ENCODE results near the gene EMD.
A peak's percentile ranks its signal among the peaks of the same experiment; 100 is the strongest.

EMD gene

DNA sequence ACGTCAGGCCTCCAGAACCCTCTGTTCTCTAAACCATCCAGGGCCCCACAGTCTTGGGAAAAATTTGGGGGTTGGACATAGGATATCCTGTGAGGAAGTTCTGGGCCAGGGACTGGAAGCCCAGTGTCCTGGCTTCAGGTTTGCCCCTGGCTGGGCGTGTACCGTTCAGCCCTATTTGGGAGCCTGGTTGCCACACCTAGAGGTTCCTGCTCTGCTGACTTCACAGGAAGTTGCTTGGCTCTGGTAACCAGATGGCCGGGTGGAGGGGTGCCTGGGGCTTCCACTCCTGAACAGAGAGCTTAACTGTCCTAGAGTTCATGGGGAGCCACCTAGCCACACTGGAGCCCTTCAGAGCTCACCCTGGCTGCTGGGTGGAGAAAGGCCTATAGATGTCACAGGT is 33.4 kb downstream of the EMD start:
- DNase-seq (ENCODE audit: extremely low read depth in 1 of 2, low read depth in 1 of 2) = no peak

DNA sequence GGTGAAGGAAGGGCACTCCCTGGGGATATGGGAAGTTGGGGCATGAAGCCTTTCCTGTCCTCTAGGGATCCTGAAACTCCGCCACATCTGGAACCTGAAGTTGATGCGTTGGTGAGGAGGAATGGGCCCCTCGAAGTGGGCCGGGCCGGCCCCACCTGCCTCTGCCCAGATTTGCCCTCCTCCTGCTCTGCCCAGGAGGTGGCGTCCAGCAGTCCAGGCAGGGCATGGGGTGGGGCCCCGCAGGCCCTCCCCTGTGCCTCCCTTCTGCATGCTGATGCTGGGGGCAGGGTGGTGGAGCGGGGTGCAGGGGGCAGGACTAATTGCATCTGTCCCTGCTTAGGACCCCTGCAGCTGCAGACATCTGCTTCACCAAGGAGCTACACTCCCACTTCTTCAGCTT is 34.0 kb downstream of the EMD start:
- DNase-seq (ENCODE audit: extremely low read depth in 1 of 2, low read depth in 1 of 2) = no peak

DNA sequence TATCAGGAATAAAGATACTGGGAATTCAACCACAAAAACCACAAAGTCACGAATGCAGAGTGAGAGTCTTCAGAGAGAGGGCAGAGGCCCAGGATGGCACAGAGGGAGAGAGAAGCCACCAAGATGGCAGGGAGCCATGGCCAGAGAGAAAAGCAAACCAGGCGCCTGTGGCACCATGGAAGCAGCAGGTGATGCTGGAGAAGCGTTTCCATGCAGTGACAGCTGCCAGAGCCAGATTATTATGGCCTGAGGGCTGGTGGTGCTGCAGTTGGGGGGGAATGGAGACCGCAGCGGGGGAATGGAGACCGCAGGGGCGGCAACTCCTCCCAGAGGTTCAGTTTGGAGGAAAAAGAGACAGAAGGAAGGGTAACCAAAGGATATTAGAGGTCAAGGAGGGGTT is 38.1 kb downstream of the EMD start:
- no peak for DNase-seq (ENCODE audit: extremely low read depth in 1 of 2, low read depth in 1 of 2)

DNA sequence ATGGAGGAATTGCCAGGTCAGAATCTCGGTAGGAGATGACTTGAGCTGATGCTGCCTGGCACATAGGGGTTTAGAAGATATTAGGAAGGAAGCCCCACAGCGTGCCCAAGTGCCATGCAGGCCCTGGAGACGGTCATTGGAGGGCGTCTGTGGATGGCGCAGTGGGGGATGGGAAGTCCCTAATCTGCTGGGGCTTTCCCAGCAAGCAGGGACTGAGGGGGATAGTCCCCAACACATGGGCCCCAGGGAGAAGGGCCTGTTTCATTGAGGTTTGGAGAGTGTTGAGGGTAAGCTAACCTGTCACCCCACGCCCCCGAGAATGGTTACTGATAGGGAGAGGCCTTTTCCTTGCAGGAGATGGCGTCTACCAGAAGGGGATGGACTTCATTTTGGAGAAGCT is 40.1 kb downstream of the EMD start:
- no peak for DNase-seq (ENCODE audit: extremely low read depth in 1 of 2, low read depth in 1 of 2)

DNA sequence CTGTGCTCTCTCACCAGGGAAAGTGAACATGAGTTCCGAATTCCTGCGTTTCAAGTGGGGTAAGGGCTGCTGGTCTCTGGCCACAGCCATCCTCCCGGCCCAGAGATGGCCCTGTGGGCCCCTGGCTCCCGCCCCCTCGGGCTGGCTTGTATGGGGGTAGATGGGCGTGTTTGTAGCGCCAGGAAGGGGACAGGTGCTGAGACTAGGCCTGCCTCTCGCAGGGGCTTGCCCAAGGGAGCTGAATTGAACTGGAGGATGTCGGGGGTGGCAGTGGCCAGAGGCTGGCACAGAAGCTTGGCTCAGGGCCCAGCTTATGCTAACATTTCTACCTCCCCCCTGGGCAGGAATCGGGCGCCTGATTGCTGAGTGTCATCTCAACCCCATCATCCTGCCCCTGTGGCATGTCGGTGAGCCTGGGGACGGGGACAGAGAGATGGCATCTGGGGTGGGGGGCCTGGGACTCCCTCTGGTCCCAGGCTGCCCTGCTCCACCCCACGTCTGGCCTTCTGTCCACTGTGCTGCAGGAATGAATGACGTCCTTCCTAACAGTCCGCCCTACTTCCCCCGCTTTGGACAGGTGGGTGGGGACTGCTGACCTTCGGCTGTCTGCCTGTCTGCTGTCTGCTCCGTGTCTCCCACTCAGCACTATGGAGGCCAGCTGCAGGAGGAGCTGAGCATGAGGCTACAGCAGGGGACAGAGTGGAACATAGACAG is 40.8 kb downstream of the EMD start:
- DNase-seq (ENCODE audit: extremely low read depth in 1 of 2, low read depth in 1 of 2) = no peak

DNA sequence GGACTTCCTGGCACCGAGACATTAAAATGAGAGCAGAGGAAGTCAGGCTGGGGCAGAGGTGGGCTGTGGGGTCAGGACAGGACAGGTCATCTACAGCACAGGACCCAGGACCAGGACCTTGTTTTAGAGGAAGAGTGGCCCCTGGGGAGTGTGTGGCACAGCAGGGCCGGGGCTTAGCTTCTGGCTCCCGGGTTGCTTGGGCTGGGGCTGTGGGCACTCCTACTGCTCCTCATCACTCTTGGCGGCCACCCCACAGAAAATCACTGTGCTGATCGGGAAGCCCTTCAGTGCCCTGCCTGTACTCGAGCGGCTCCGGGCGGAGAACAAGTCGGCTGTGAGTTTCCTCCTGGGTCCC is 41.3 kb downstream of the EMD start:
- no peak for DNase-seq (ENCODE audit: extremely low read depth in 1 of 2, low read depth in 1 of 2)

DNA sequence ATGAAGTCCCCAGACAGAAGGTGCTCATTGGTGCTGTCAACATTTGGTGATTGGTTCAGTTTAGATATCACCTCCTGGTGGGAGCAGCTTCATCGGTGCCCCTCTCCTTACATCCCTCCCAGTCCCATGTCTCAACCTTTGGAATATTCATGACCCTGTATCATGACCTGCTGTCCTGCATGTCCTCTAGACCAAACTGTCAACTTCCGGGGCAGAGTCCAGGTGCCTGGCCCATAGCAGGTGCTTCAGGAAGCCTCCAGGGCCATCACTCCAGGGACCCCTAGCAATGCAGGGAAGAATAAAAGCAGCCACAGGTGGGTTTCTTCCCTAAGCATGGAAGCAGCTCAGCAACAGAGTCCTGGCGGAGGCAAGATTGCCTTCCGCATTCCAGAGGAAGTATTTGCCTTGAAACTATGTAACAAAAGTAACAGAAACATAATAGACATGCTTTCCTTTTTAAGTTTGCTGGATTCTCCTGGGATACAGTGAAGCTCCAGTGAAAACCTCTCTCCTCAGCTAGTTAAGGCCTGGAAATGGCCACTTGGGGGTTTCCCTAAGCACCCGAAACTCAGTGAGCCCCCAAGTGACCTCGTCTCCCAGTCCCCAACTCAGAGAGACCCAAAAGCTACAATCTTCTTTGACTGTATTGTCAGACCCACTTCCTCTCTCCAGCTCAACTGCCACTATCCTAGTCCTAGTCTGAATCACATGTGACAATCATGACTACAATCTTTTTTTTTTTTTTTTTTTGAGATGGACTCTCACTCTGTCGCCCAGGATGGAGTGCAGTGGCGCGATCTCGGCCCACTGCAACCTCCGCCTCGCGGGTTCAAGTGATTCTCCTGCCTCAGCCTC is 48.0 kb downstream of the EMD start:
- DNase-seq (ENCODE audit: extremely low read depth in 1 of 2, low read depth in 1 of 2) = no peak

DNA sequence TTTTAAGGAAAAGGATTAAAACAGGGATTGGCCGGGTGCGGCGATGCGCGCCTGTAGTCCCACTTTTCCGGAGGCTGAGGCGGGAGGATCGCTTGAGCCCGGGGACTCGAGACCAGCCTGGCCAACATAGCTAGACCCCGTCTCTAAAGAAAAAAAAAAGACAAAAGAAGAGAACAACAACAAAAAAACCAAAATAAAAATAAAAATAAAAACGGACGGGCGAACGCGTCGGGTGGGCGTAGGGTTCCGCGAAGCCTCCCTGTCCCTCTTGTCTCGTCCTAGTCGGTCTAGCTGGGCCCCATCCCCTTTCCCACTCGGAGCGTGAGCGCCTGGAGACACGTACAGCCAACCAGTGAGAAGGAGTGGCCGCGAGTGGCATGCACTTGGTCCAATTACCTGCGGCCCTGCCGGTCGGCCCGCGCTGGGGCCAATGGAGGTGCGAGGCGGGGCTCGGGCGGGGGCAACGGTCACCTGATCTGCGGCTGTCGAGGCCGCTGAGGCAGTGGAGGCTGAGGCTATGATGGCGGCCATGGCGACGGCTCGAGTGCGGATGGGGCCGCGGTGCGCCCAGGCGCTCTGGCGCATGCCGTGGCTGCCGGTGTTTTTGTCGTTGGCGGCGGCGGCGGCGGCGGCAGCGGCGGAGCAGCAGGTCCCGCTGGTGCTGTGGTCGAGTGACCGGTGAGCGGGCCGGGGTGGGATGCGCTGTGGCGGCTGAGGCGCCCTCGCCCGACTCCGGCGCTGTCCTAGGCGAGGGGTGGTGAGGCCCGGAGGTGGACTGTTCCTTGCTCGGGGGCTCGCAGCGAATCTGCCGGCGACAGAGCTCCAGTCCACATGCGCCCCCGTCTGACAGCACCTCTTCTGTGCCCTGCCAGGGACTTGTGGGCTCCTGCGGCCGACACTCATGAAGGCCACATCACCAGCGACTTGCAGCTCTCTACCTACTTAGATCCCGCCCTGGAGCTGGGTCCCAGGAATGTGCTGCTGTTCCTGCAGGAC is 49.4 kb downstream of the EMD start, which contains the start of gene ATP6AP1:
Gene ATP6AP1 (plus strand): TSS at position 502 of the 996 bp plus-strand sequence. CDS start 16 bp downstream, at position 518.
- peak; percentile 51 to 73 for DNase-seq (ENCODE audit: extremely low read depth in 1 of 2, low read depth in 1 of 2)

DNA sequence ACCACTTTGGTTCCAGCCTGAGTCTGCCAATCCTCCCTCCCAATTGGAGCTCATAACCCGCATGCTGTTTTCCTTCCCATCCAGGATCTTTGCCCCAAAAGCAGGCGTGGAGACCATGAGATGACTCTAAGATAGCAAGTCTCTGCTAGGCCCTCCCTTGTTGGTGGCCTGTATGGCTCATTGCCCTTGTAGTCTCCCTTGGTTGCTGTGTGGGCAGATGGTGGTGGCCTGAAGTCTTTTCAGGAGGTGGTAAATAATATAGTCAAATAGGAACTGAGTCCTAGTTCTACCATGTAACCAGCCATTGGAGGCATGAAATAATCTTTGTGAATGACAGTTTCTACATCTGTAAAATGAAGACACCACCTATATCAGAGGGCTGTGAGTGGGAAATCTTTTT is 50.6 kb downstream of the EMD start:
- DNase-seq (ENCODE audit: extremely low read depth in 1 of 2, low read depth in 1 of 2) = no peak

DNA sequence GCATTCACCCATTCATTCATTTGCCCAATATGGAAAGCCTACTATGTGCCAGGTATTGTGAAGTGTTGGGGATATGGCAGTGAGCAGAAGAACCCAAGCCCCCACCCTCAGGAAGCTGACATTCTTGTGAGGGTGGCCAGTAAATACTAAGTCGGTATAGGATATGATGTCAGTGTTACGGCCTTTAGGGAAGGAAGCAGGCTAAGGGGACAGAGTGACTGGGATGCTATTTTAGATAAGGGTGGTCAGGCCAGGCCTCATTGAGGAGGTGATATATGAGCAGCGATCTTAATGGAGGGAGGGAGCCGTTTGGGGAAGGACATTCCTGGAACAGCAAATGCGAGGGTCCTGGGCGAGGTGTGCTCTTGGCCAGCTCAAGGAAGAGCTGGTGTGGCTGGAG is 51.4 kb downstream of the EMD start:
- no peak for DNase-seq (ENCODE audit: extremely low read depth in 1 of 2, low read depth in 1 of 2)

DNA sequence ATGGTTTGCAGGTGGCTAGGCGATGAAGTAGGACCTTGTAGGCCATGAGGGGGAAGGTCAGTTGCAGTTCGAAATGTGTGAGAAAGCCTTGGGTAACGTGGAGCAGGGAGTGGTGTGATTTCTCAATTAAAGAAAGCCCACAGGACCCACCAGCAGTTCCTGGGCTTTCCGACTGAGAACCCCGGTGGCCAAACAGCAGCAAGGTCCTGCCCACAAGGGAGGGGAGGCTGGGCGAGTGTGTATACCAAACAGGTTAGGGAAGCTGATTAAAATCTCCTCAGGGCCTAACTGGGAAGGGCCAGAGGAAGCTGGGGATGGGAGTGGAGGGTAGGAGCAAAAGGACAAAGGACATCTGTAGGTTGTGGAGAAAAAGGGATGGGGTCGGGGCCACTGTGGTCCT is 51.8 kb downstream of the EMD start:
- no peak for DNase-seq (ENCODE audit: extremely low read depth in 1 of 2, low read depth in 1 of 2)

Measured in activated CD8-positive, alpha-beta memory T cell treated with anti-CD3 and anti-CD28 coated beads for 1 hour (primary cell).